GM12878 (cell line): Measurements from ENCODE around the gene ZNF436.

Experiments
- CBFB ChIP-seq: IDR thresholded peaks from 2 replicates; pipeline ENCODE4 v1.6.1; 2016; ENCODE audit warnings: antibody characterized with exemption, low read depth
- CTCF ChIP-seq, 3 experiments: IDR thresholded peaks in 2 of 3; conservative IDR thresholded peaks in 1 of 3; 2 replicates each; pipeline ENCODE4 v1.5.1; 2011; ENCODE audit warnings: low read depth in 3 of 3, low read length in 3 of 3, mild to moderate bottlenecking in 3 of 3, control low read depth in 2 of 3, moderate library complexity in 2 of 3, inconsistent platforms in 1 of 3, mixed read lengths in 1 of 3; ENCODE audit not compliant: control insufficient read depth in 2 of 3, insufficient read depth in 1 of 3; ENCODE audit errors: extremely low read depth in 1 of 3
- DPF2 ChIP-seq: fragments of 450-650 bp; IDR thresholded peaks from 2 replicates; pipeline ENCODE4 v1.6.1; 2017; ENCODE audit warnings: mild to moderate bottlenecking
- EP300 ChIP-seq, 2 experiments: fragments of 150-350 bp in 1 of 2; IDR thresholded peaks; 2 replicates each; pipeline ENCODE4 v1.6.1; 2011 to 2012; ENCODE audit warnings: low read depth in 2 of 2, low read length in 2 of 2, borderline replicate concordance in 1 of 2, improper control_type of control experiment in 1 of 2, inconsistent platforms in 1 of 2; ENCODE audit not compliant: control insufficient read depth in 1 of 2
- IRF3 ChIP-seq: fragments of 450-650 bp; IDR thresholded peaks from 2 replicates; pipeline ENCODE4 v1.6.1; 2014; ENCODE audit warnings: mild to moderate bottlenecking
- NFYA ChIP-seq: IDR thresholded peaks from 2 replicates; pipeline ENCODE4 v1.6.1; 2011; ENCODE audit warnings: low read depth, mild to moderate bottlenecking, low read length, improper control_type of control experiment, borderline replicate concordance
- PAX8 ChIP-seq: fragments of 450-650 bp; IDR thresholded peaks from 2 replicates; pipeline ENCODE4 v1.6.1; 2017; ENCODE audit warnings: mild to moderate bottlenecking, moderate library complexity
- POLR2A ChIP-seq: IDR thresholded peaks from 2 replicates; pipeline ENCODE4 v1.6.1; 2011; ENCODE audit warnings: low read depth, mild to moderate bottlenecking, low read length
- POLR2AphosphoS5 ChIP-seq: IDR thresholded peaks from 2 replicates; pipeline ENCODE4 v1.6.1; 2011; ENCODE audit warnings: mild to moderate bottlenecking, low read length, inconsistent platforms
- SREBF2 ChIP-seq: IDR thresholded peaks from 2 replicates; pipeline ENCODE4 v1.6.1; 2012; ENCODE audit warnings: mild to moderate bottlenecking, low read length
- ZBTB40 ChIP-seq: fragments of 450-650 bp; IDR thresholded peaks from 2 replicates; pipeline ENCODE4 v1.6.1; 2016; ENCODE audit warnings: mild to moderate bottlenecking, moderate library complexity, borderline replicate concordance
- TF ChIP-seq, protein P1 (sequence below): fragments of 450-650 bp; IDR thresholded peaks from 2 replicates; pipeline ENCODE4 v1.6.1; 2017; ENCODE audit warnings: antibody characterized with exemption, mild to moderate bottlenecking, moderate library complexity

DNA sequence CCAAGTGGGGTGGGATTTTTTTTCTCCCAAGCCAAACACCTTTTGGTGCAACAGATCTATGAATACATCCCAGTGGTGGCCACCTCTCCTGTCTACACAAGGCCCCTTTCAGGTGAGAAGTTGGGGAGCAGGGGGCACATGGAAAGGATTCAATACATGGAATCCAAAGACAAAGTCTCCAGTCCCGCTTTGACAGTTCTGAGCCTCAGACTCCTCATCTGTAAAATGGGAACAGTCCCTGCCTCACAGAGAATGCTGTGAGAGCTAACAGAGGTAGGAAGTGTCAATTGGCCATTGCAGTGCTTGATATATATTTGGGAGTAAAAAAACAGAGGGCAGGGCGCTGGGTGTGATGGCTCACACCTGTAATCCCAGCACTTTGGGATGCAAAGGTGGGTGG is 26.7 kb upstream of the ZNF436 start:
- TF ChIP-seq DPF2 (no peak), POLR2A (no peak), CTCF (IDR thresholded peaks at IDR 0.05 in 2 of 3, conservative IDR thresholded peaks at IDR 0.05 in 1 of 3; ENCODE audit: control insufficient read depth in 2 of 3, extremely low read depth in 1 of 3, insufficient read depth in 1 of 3, low read depth in 3 of 3, low read length in 3 of 3) (no peak), NFYA (no peak), POLR2AphosphoS5 (no peak), CBFB (no peak), ZBTB40 (no peak), SREBF2 (no peak), IRF3 (no peak), PAX8 (no peak), EP300 (IDR thresholded peaks at IDR 0.05; ENCODE audit: borderline replicate concordance in 1 of 2, control insufficient read depth in 1 of 2, low read depth in 2 of 2, low read length in 2 of 2) (no peak)
- TF ChIP-seq, protein P1, sequence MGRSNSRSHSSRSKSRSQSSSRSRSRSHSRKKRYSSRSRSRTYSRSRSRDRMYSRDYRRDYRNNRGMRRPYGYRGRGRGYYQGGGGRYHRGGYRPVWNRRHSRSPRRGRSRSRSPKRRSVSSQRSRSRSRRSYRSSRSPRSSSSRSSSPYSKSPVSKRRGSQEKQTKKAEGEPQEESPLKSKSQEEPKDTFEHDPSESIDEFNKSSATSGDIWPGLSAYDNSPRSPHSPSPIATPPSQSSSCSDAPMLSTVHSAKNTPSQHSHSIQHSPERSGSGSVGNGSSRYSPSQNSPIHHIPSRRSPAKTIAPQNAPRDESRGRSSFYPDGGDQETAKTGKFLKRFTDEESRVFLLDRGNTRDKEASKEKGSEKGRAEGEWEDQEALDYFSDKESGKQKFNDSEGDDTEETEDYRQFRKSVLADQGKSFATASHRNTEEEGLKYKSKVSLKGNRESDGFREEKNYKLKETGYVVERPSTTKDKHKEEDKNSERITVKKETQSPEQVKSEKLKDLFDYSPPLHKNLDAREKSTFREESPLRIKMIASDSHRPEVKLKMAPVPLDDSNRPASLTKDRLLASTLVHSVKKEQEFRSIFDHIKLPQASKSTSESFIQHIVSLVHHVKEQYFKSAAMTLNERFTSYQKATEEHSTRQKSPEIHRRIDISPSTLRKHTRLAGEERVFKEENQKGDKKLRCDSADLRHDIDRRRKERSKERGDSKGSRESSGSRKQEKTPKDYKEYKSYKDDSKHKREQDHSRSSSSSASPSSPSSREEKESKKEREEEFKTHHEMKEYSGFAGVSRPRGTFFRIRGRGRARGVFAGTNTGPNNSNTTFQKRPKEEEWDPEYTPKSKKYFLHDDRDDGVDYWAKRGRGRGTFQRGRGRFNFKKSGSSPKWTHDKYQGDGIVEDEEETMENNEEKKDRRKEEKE = no peak
